ENCODE results near the gene CHEK1. TPM values are rescaled to one million over a fixed set of nuclear protein-coding genes. Genes with fewer than 3 reads are reported as not detected.

The CHEK1 gene
- total and polyA plus RNA-seq, 9 of the 15 experiments (the other 6 are each of a cell fraction or from before 2014, with no cell fraction given): 62.6 to 108 (median 87.5) TPM

GRCh38 chr11:125591649-125592304 lies 33.2 kb upstream of the CHEK1 start (continued):
- TF ChIP-seq PML (IDR thresholded peaks at IDR 0.05; ENCODE audit: low read length) (no peak), KDM1A (IDR thresholded peaks at IDR 0.05) (peak in 1 of 2 experiments; percentile 4; a peak in 1 of 4 replicates), KDM4B (IDR thresholded peaks at IDR 0.05; ENCODE audit: borderline replicate concordance in 2 of 2, low read depth in 1 of 2) (0 out of 4 replicates have a peak, but pooled peaks of 1 of the 2 experiments have one; percentile 28), HDAC2 (IDR thresholded peaks at IDR 0.05) (no peak), PURB (CRISPR knock-in tag; IDR thresholded peaks at IDR 0.05; ENCODE audit: low read depth) (no peak), AFF4 (CRISPR knock-in tag; IDR thresholded peaks at IDR 0.05) (no peak), POLR2AphosphoS2 (IDR thresholded peaks at IDR 0.05; ENCODE audit: low read length) (no peak), ZNF511 (CRISPR knock-in tag; IDR thresholded peaks at IDR 0.05) (0 out of 2 replicates have a peak, but pooled peaks have one; percentile 33), ZBTB2 (IDR thresholded peaks at IDR 0.05) (no peak), FOXJ3 (CRISPR knock-in tag; IDR thresholded peaks at IDR 0.05) (no peak), MITF (IDR thresholded peaks at IDR 0.05) (no peak), PTRF (tag; IDR thresholded peaks at IDR 0.05) (no peak), YY1 (IDR thresholded peaks at IDR 0.05; ENCODE audit: borderline replicate concordance in 1 of 3, control insufficient read depth in 1 of 3, extremely low read depth in 1 of 3, insufficient read depth in 3 of 3, insufficient read length in 1 of 3, insufficient replicate concordance in 2 of 3, low read depth in 1 of 3, low read length in 2 of 3) (peak in 1 of 3 experiments; percentile 59), ZSCAN29 (IDR thresholded peaks at IDR 0.05) (no peak), SMARCA4 (IDR thresholded peaks at IDR 0.05) (0 out of 2 replicates have a peak, but pooled peaks have one; percentile 41), FIP1L1 (IDR thresholded peaks at IDR 0.05; ENCODE audit: low read depth, low read length, poor library complexity, severe bottlenecking) (no peak), KLF10 (CRISPR knock-in tag; IDR thresholded peaks at IDR 0.05) (no peak), SFPQ (IDR thresholded peaks at IDR 0.05; ENCODE audit: low read depth, low read length) (no peak)
